Trophoblast cell (in vitro differentiated cells and primary cell): ENCODE measurements around the gene ATP6V0B.

ENCODE experiments used
- DNase-seq, 2 donors: peaks; one replicate each; pipeline ENCODE4 v3.0.0-alpha.2; 2016
- H2AFZ ChIP-seq: 2 replicates; pipeline ENCODE4 v1.6.1; 2013; ENCODE audit warnings: low read length, moderate library complexity, mild to moderate bottlenecking; ENCODE audit not compliant: insufficient read depth, poor library complexity
- H2AK5ac ChIP-seq: 2 replicates; pipeline ENCODE4 v1.6.1; 2013; ENCODE audit warnings: mild to moderate bottlenecking, low read length
- H2BK120ac ChIP-seq: 2 replicates; pipeline ENCODE4 v1.6.1; 2013; ENCODE audit warnings: low read length, mild to moderate bottlenecking, moderate library complexity; ENCODE audit not compliant: insufficient read depth, poor library complexity
- H2BK12ac ChIP-seq: 2 replicates; pipeline ENCODE4 v1.6.1; 2013; ENCODE audit warnings: mild to moderate bottlenecking, low read length, moderate library complexity
- H2BK5ac ChIP-seq: 2 replicates; pipeline ENCODE4 v1.6.1; 2013; ENCODE audit warnings: low read length, low read depth, moderate library complexity, mild to moderate bottlenecking; ENCODE audit not compliant: poor library complexity
- H3K14ac ChIP-seq: 2 replicates; pipeline ENCODE4 v1.6.1; 2013; ENCODE audit warnings: mild to moderate bottlenecking, low read length
- H3K18ac ChIP-seq: 2 replicates; pipeline ENCODE4 v1.6.1; 2013; ENCODE audit warnings: mild to moderate bottlenecking, low read length
- H3K23ac ChIP-seq: 2 replicates; pipeline ENCODE4 v1.6.1; 2013; ENCODE audit warnings: low read length
- H3K27ac ChIP-seq: 2 replicates; pipeline ENCODE4 v1.5.1; 2013; ENCODE audit warnings: low read depth, mild to moderate bottlenecking, inconsistent platforms, low read length, moderate library complexity
- H3K27me3 ChIP-seq: 2 replicates; pipeline ENCODE4 v1.6.1; 2013; ENCODE audit warnings: inconsistent platforms, mild to moderate bottlenecking, low read length, moderate library complexity; ENCODE audit not compliant: insufficient read depth
- H3K36me3 ChIP-seq, 2 experiments: 1 replicate in 1 of 2; 2 replicates in 1 of 2; pipeline ENCODE4 v1.6.1; 2013; ENCODE audit warnings: low read length in 2 of 2, mild to moderate bottlenecking in 2 of 2, moderate library complexity in 1 of 2; ENCODE audit not compliant: insufficient read depth in 2 of 2, control insufficient read depth in 1 of 2
- H3K4ac ChIP-seq: 2 replicates; pipeline ENCODE4 v1.6.1; 2013; ENCODE audit warnings: low read depth, mild to moderate bottlenecking, low read length, moderate library complexity
- H3K4me1 ChIP-seq, 2 experiments: 1 replicate in 1 of 2; 2 replicates in 1 of 2; pipeline ENCODE4 v1.6.1; 2013; ENCODE audit warnings: low read length in 2 of 2, mild to moderate bottlenecking in 2 of 2, moderate library complexity in 1 of 2; ENCODE audit not compliant: insufficient read depth in 2 of 2, control insufficient read depth in 1 of 2
- H3K4me2 ChIP-seq: 2 replicates; pipeline ENCODE4 v1.6.1; 2013; ENCODE audit warnings: inconsistent platforms, mild to moderate bottlenecking, low read length, moderate library complexity
- H3K4me3 ChIP-seq: 2 replicates; pipeline ENCODE4 v1.5.1; 2013; ENCODE audit warnings: mild to moderate bottlenecking, low read depth, low read length, inconsistent platforms
- H3K79me1 ChIP-seq: one replicate; pipeline ENCODE4 v1.6.1; 2013; ENCODE audit warnings: low read length
- H3K79me2 ChIP-seq: 2 replicates; pipeline ENCODE4 v1.6.1; 2013; ENCODE audit warnings: low read length, mild to moderate bottlenecking; ENCODE audit not compliant: control insufficient read depth, insufficient read depth, poor library complexity
- H3K9ac ChIP-seq: 2 replicates; pipeline ENCODE4 v1.6.1; 2013; ENCODE audit warnings: mild to moderate bottlenecking, low read length
- H3K9me3 ChIP-seq: 2 replicates; pipeline ENCODE4 v1.6.1; 2013; ENCODE audit warnings: low read depth, mild to moderate bottlenecking, control low read depth, inconsistent platforms, low read length; ENCODE audit not compliant: insufficient read depth
- H4K12ac ChIP-seq: 2 replicates; pipeline ENCODE4 v1.6.1; 2013; ENCODE audit warnings: low read depth, mild to moderate bottlenecking, low read length, moderate library complexity
- H4K8ac ChIP-seq: 2 replicates; pipeline ENCODE4 v1.6.1; 2013; ENCODE audit warnings: low read depth, mild to moderate bottlenecking, low read length, moderate library complexity
- H4K91ac ChIP-seq: one replicate; pipeline ENCODE4 v1.6.1; 2013; ENCODE audit warnings: low read depth, mild to moderate bottlenecking, low read length, moderate library complexity
- WGBS: extraction: QIAGEN DNeasy Blood & Tissue Kit; methylation state at CpG from one replicate; pipeline ENCODE4 v1.1.7; 2013; ENCODE audit warnings: missing lambda C conversion rate; ENCODE audit not compliant: insufficient read length, insufficient coverage; ENCODE audit errors: extremely low coverage; 5-methylcytosine and 5-hydroxymethylcytosine counted together

Gene ATP6V0B

GRCh38 chr1:44014365-44015104, 39.8 kb downstream of the ATP6V0B start:
- Histone ChIP-seq H4K8ac (no peak overlapping the region), H3K27me3 (no peaks in the 10 kb centered on the region), H3K9ac (no peak overlapping the region), H2AFZ (no peak overlapping the region), H3K4me2 (no peak overlapping the region), H2BK5ac (no peak overlapping the region), H3K14ac (no peak overlapping the region), H2AK5ac (no peak overlapping the region), H2BK12ac (no peak overlapping the region), H3K79me1 (no peaks in the 10 kb centered on the region), H3K4ac (no peak overlapping the region), H2BK120ac (no peak overlapping the region), H3K4me3 (no peak overlapping the region), H4K91ac (no peak overlapping the region), H3K36me3 (no peaks in the 10 kb centered on the region), H3K23ac (no peak overlapping the region), H3K4me1 (peaks cover 6 to 8% of the 10 kb centered on the region in 2 experiments), H3K27ac (no peak overlapping the region), H3K79me2 (no peaks in the 10 kb centered on the region), H3K18ac (no peak overlapping the region), H3K9me3 (peaks cover 5% of the 10 kb centered on the region), H4K12ac (no peak overlapping the region)
- DNase-seq = peak in 1 of 2 donors; percentile 3
- no CpG with 5 or more reads among the region's 8 CpGs for WGBS

- no peak overlapping the region for H2AK5ac ChIP-seq
- H3K4me3 ChIP-seq = peak overlapping the region; percentile 48
- H3K4me1 ChIP-seq = peaks cover 6 to 8% of the 10 kb centered on the region in 2 experiments
- H2BK5ac ChIP-seq = no peak overlapping the region
- H3K79me2 ChIP-seq = no peaks in the 10 kb centered on the region
- H2AFZ ChIP-seq = no peak overlapping the region
- H3K9me3 ChIP-seq = peaks cover 5% of the 10 kb centered on the region
- H3K27me3 ChIP-seq = no peaks in the 10 kb centered on the region
- no CpG with 5 or more reads among the region's 3 CpGs for WGBS
- H3K23ac ChIP-seq = no peak overlapping the region
- no peak overlapping the region for H3K14ac ChIP-seq
- no peak overlapping the region for H3K18ac ChIP-seq
- H4K91ac ChIP-seq = no peak overlapping the region
- H3K4ac ChIP-seq = no peak overlapping the region
- H3K4me2 ChIP-seq = no peak overlapping the region
- no peaks in the 10 kb centered on the region for H3K36me3 ChIP-seq
- H2BK12ac ChIP-seq = no peak overlapping the region
- H3K27ac ChIP-seq = no peak overlapping the region
- DNase-seq = no peak
- no peak overlapping the region for H4K12ac ChIP-seq
- no peaks in the 10 kb centered on the region for H3K79me1 ChIP-seq
- H3K9ac ChIP-seq = no peak overlapping the region
- no peak overlapping the region for H4K8ac ChIP-seq
- H2BK120ac ChIP-seq = no peak overlapping the region
Measured at GRCh38 chr1:44015206-44015605, 40.4 kb downstream of the ATP6V0B start.

- Histone ChIP-seq H3K9ac (no peak overlapping the region), H3K4me1 (peaks cover 4 to 5% of the 10 kb centered on the region in 2 experiments), H4K8ac (no peak overlapping the region), H3K4me3 (no peak overlapping the region), H4K91ac (no peak overlapping the region), H3K27me3 (no peaks in the 10 kb centered on the region), H2BK120ac (no peak overlapping the region), H2BK5ac (no peak overlapping the region), H3K14ac (no peak overlapping the region), H4K12ac (no peak overlapping the region), H3K23ac (no peak overlapping the region), H3K4ac (no peak overlapping the region), H2AK5ac (no peak overlapping the region), H3K36me3 (no peaks in the 10 kb centered on the region), H3K9me3 (peaks cover 7% of the 10 kb centered on the region), H3K27ac (no peak overlapping the region), H2BK12ac (no peak overlapping the region), H2AFZ (no peak overlapping the region), H3K18ac (no peak overlapping the region), H3K79me1 (no peaks in the 10 kb centered on the region), H3K4me2 (no peak overlapping the region), H3K79me2 (no peaks in the 10 kb centered on the region)
- DNase-seq = no peak
- no CpG with 5 or more reads among the region's 20 CpGs for WGBS
Measured at GRCh38 chr1:44016041-44016889, 41.5 kb downstream of the ATP6V0B start.

GRCh38 chr1:44016890-44017400, 42.2 kb downstream of the ATP6V0B start:
- no peak overlapping the region for H2BK120ac ChIP-seq
- H3K27me3 ChIP-seq = no peaks in the 10 kb centered on the region
- H3K4ac ChIP-seq = no peak overlapping the region
- no peak overlapping the region for H3K4me2 ChIP-seq
- no peak overlapping the region for H4K12ac ChIP-seq
- no peak overlapping the region for H3K4me3 ChIP-seq
- peaks cover 7% of the 10 kb centered on the region for H3K9me3 ChIP-seq
- H3K79me1 ChIP-seq = no peaks in the 10 kb centered on the region
- H3K4me1 ChIP-seq = no peaks in the 10 kb centered on the region
- no peak overlapping the region for H3K18ac ChIP-seq
- DNase-seq = no peak
- no peak overlapping the region for H2BK5ac ChIP-seq
- H3K36me3 ChIP-seq = no peaks in the 10 kb centered on the region
- H3K27ac ChIP-seq = no peak overlapping the region
- H3K9ac ChIP-seq = no peak overlapping the region
- H3K23ac ChIP-seq = no peak overlapping the region
- no peak overlapping the region for H3K14ac ChIP-seq
- H4K8ac ChIP-seq = no peak overlapping the region
- no CpG with 5 or more reads among the region's 20 CpGs for WGBS
- no peak overlapping the region for H4K91ac ChIP-seq
- no peak overlapping the region for H2AFZ ChIP-seq
- no peak overlapping the region for H2BK12ac ChIP-seq
- no peak overlapping the region for H2AK5ac ChIP-seq
- H3K79me2 ChIP-seq = no peaks in the 10 kb centered on the region
